RPMI8226 (cell line): ENCODE results near the gene PPL.
A peak's percentile ranks its signal among the peaks of the same experiment; 100 is the strongest.

Experiments
- DNase-seq: peaks from one replicate; pipeline ENCODE4 v3.0.0-alpha.2; 2015

Gene PPL

DNA sequence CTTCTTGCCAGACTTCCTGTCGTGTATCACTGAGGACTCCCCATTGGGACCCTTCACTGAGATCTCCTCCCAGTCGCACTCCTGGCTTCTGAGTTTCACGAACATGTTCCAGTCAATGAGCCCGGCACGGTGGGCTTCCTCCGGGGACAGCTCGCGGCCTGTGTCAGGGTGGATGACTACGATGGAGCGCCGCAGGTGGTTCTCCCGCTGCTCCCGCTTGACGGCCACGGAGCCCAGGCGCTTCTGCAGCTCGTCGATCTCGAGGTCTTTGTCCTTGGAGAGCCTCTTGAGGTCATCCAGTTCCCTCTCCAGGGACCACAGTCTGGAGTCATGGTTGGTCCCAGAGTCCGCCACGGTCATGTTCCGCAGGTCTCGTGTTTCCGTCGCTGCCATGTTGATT, 53.4 kb downstream of the PPL start:
- DNase-seq: no peak

DNA sequence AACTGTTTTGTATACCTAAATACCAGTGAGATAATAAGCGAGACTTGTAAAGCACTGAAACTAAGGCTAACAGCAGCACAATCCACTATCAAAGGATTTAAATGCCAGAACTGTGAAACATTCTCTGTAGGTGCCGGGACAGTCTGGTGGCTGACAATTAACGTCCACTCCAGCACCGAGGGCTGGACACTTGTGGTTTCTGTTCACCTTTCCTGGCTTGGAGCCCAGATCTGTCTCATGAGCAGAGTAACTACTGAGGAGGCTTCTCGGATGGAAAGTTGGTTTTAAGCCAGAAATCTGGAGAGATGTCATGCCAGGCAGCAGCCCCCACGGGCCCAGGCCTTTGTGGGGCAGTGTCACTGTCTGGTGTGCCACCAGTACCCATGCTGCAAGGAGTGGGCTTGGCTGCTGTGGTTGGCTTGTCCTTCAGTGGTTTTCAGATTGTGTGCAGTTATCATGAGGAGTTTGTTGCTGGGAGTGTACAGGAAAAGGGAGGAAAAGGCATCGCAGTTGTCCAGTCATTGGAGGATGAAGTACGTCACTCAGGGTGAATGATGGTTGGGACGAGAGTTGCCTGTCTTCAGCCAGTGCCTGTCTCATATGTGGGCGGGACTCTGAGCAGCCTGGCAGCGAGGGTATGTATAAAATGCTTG, 54.2 kb downstream of the PPL start:
- DNase-seq: peak; percentile 93

GRCh38 chr16:4882000-4882632, 54.8 kb downstream of the PPL start:
- no peak for DNase-seq

DNA sequence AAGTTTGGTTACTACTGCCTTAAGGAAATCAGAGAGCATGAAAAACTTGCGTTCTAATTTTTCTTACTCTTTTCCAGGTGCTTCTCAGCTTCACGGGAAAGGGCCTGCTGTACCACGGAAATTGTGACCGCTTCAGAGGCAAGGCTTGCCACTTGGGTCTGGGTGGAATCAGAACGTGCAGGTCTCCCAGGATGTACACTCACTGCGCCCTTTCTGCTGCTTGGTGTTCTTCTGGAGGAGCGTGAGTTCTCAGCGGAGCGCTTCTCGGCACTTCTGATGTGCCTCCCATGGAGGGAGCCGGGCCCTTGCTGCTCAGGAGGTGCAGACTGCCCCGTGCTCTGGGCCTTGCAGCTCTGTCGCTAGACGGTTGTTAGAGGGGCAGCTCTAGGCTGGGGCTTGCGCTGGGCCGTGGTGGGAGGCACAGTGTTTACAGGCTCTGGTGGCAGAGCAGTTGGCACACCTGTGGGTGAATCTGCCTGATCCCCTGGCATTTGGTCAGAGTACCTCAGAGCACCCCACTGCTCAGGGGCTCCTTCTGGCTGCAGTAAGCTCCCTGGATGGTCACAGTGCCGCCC, 56.9 kb downstream of the PPL start:
- no peak for DNase-seq

DNA sequence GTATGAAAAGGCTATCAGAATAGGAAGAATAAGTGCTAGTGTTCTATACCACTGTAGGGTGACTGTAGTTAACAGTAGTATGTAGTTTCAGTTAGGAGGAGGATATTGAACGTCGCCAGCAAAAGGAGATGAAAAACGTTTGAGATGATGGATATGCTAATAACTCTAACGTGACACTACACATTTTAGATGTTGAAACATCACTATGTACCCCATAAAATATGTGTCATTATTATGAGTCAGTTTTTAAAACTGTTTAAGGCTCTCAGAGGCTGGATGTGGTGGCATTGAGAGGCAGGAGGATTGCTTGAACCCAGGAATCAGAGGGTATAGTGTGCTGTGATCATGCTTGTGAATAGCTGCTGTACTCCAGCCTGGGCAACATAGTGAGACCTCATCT, 57.9 kb downstream of the PPL start:
- no peak for DNase-seq

DNA sequence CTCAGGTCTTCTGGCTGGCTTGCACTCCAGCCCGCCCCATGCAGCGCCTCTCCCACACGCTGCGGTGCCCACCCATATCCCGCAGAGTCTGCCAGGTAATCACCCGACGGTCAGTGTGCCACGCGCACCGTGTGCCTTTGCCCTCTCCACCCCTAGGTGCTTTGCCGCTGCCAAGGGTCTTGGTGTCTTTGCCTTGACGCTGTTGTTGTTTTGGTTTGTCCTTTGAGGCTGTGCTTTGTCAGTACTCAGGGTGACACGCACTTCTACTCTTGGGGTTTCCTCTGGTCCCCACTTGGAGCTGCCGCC, 59.6 kb downstream of the PPL start:
- DNase-seq: no peak

GRCh38 chr16:4876646-4877379, 60.1 kb downstream of the PPL start:
- DNase-seq: no peak

GRCh38 chr16:4874666-4875065, 62.3 kb downstream of the PPL start:
- DNase-seq: no peak

DNA sequence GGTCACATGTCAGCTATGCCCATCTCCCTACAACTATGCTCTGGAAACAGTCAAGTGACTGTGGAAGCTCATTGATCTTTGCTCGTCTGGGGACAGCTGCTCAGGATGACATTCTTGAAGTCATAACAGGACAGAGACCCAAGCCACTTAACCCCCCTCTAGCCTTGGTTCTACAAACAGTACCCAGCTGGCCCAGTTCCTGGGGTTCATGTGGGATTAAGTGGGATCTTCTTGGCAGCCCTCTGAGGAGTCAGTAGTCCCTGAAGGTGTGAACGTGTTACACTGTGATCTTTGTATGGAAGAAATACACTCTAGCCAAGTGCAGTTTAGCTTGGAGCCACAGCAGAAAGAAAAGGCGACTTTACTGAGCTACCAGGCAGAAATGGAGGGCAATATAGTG, 63.9 kb downstream of the PPL start:
- DNase-seq: no peak

- no peak for DNase-seq
These were observed 65.9 kb downstream of the PPL start for GRCh38 chr16:4871071-4871470.

DNA sequence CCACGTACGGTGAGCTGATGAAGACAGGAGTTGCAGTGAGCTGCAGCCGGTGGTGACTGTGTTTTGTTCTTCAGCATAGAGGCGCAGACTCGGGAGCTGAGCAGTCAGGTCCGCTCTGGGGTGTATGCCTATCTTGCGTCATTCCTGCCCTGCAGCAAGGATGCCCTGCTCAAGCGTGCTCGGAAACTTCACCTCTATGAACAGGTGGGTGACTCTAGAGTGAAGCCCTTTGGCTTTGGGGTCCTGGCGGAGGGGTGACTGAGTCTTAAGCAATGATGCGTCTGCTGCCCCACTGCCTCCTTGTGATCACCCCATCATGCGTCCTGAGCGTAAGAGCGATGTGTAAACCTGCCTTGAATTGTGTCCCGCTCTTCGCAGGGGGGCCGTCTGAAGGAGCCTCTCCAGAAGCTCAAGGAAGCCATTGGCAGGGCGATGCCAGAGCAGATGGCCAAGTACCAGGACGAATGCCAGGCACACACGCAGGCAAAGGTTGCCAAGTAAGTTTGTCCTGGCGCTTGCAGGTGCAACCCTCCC, 66.7 kb downstream of the PPL start:
- no peak for DNase-seq

DNA sequence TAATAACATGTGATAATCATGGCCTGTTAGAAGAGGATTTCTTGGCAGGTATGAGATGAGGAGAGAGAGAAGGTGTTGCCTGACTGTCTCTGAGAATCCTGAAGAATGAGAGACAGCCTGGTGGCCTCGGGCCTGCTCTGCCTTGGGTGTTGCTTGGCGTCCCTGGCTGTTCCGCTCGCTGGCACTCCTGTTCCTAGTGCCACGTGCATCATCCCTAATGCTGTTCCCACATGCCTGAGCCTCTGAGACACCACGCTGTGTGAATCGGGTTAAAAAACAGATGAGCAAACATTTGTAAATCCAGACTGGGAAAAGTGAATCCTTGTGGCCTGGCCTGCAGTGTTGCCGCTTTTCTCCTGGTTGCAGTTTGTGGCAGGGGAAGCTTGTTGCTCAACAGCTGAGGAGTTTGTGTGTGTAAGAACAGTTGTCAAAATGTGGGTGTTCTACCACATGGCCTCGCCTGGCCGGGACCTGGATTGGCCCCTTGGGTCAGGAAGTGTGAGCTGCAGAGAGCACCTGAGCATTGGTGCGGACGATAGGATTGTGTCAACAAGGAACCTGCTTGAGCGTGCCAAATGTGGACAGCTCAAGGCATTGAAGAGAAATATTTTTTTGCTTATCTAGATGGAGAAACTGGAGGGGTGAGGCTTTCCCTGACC, 67.7 kb downstream of the PPL start:
- no peak for DNase-seq

DNA sequence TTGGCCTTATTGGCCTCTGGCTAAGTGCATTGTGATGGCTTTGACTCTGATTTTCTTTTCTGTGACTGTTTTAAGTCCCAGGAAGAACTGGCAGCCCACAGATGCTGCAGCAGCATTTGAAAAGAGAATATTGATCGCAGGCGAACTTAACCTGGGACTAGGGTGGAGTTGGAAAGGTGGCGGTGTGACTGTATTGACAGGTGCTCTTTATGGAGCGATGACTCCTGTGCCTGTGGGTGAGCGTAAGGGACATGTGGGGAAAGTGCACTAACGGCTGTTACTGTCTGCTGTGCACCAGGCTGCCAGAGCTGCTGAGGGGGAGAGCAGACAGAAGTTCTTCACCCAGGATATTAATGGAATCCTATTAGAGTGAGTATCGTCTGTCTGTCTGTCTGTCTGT, 68.4 kb downstream of the PPL start:
- DNase-seq: no peak

DNA sequence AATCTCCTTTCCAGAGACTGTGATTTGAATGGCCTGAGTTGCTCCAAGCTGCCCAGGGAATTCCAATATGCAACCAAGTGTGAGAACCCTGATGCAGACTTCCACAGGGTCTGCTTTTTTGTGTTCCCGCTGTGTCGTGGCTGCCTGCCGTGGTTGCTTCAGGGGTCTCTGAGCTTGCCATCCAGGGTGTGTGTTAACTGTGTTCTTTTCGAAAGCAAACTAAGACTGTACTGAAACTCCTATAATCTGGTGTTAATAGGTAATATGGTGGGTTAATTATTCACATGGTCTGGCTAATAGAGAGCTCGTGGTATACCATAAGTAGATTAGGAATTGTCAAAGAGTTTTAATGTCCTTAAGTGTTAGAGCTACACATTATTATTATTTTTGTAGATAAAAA, 68.9 kb downstream of the PPL start:
- no peak for DNase-seq

GRCh38 chr16:4866586-4866985, 70.4 kb downstream of the PPL start:
- DNase-seq: no peak

DNA sequence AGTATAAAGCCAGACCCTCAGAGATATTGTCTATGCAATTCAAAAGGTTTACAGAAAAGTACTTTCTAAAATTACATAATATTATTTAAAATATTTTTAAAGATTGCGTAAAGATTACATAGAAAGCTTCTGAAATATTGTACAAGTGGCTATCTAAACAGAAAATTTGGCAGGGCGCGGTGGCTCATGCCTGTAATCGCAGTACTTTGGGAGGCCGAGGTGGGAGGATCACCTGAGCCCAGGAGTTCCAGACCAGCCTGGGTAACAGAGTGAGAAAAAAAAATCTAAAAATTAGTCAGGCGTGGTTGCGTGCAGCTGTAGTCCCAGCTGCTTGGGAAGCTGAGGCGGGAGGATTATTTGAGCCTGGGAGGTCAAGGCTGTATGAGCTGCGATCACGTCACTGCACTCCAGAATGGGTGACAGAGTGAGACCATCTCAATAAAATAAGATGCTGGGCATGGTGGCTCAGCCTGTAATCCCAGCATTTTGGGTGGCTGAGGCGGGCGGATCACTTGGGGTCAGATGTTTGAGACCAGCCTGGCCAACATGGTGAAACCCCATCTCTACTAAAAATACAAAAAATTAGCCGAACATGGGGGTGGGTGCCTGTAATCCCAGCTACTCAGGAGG, 71.6 kb downstream of the PPL start:
- no peak for DNase-seq

DNA sequence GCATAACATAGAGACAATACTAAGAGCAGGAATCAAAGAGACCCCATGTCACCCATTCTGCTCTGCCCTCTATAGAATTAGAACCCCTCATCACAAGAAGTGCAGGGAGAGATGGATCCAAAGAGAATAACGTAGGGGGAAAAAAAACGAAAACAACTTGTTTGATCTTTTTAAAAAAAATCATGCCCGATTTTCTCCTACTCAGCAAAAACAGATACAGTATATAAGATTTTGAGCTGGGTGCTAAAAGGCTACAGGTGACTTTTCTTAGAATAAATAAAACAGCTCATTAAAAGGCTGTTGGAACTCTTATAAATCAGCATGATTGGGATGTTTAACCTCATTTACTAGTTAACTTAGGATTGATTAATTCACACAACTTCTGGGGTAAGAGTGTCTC, 72.2 kb downstream of the PPL start:
- no peak for DNase-seq

GRCh38 chr16:4862639-4863038, 74.3 kb downstream of the PPL start:
- DNase-seq: no peak

- no peak for DNase-seq
These were observed 76.1 kb downstream of the PPL start for GRCh38 chr16:4860727-4861342.

GRCh38 chr16:4859900-4860255, 77.1 kb downstream of the PPL start:
- DNase-seq: no peak

GRCh38 chr16:4859190-4859899, 77.6 kb downstream of the PPL start:
- no peak for DNase-seq

GRCh38 chr16:4855804-4856203, 81.1 kb downstream of the PPL start:
- no peak for DNase-seq
